CD8-positive, alpha-beta memory T cell (primary cell): ENCODE data around the gene MRPL37. TPM values are rescaled to one million over a fixed set of nuclear protein-coding genes. Genes with fewer than 3 reads are reported as not detected.
A peak's percentile ranks its signal among the peaks of the same experiment; 100 is the strongest.
"Not testable (repeated sequence)": the region's sequence is repeated elsewhere in the genome, so short reads cannot be mapped to it uniquely, and the experiment has no call there.

Experiments used
- CTCF ChIA-PET: fragments of 350-600 bp; sonication (Branson Sonifier 250); formaldehyde crosslinking; loops from one replicate; lab custom pipeline; 2021; ENCODE audit warnings: antibody characterized with exemption; lab: Charles Lee
- POLR2A ChIA-PET: fragments of 350-600 bp; sonication (Branson Sonifier 250); formaldehyde crosslinking; loops from one replicate; lab custom pipeline; 2021; ENCODE audit warnings: antibody characterized with exemption; lab: Charles Lee
- DNase-seq, 5 donors: peaks; one replicate each; pipeline versions ENCODE4 v3.0.0 to v3.0.0-alpha.2; 2020 to 2022; ENCODE audit warnings: mixed read lengths in 1 of 5
- H3K27ac ChIP-seq: one replicate; pipeline ENCODE4 v1.7.0; 2013; ENCODE audit warnings: low read depth, mild to moderate bottlenecking, low read length, moderate library complexity
- H3K27me3 ChIP-seq: 2 replicates; pipeline ENCODE4 v1.7.0; 2013; ENCODE audit warnings: low read length, mild to moderate bottlenecking; ENCODE audit not compliant: insufficient read depth, poor library complexity, severe bottlenecking
- H3K36me3 ChIP-seq: 2 replicates; pipeline ENCODE4 v1.7.0; 2013; ENCODE audit warnings: mild to moderate bottlenecking, low read length, moderate library complexity; ENCODE audit not compliant: insufficient read depth
- H3K4me1 ChIP-seq: 2 replicates; pipeline ENCODE4 v1.7.0; 2013; ENCODE audit warnings: mild to moderate bottlenecking, low read length, moderate library complexity; ENCODE audit not compliant: insufficient read depth
- H3K4me3 ChIP-seq: 2 replicates; pipeline ENCODE4 v1.7.0; 2013; ENCODE audit warnings: mild to moderate bottlenecking, low read length
- H3K9me3 ChIP-seq: 2 replicates; pipeline ENCODE4 v1.7.0; 2013; ENCODE audit warnings: mild to moderate bottlenecking, low read length
- H3K27ac Mint-ChIP-seq, 8 donors: one replicate each; pipeline ENCODE4 v1.8.0; 2020 to 2021; ENCODE audit warnings: mixed read lengths in 8 of 8, mild to moderate bottlenecking in 6 of 8, inconsistent platforms in 3 of 8, moderate library complexity in 3 of 8
- H3K27me3 Mint-ChIP-seq, 2 donors: one replicate each; pipeline ENCODE4 v1.8.0; 2020 to 2021; ENCODE audit warnings: mixed read lengths in 2 of 2, mild to moderate bottlenecking in 1 of 2, moderate library complexity in 1 of 2
- H3K36me3 Mint-ChIP-seq, 3 donors: one replicate each; pipeline ENCODE4 v1.8.0; 2020 to 2021; ENCODE audit warnings: mixed read lengths in 3 of 3, inconsistent platforms in 1 of 3, mild to moderate bottlenecking in 1 of 3
- H3K4me1 Mint-ChIP-seq, 3 donors: one replicate each; pipeline ENCODE4 v1.8.0; 2020 to 2021; ENCODE audit warnings: mixed read lengths in 3 of 3, inconsistent platforms in 1 of 3, mild to moderate bottlenecking in 1 of 3
- H3K4me3 Mint-ChIP-seq, 7 donors: one replicate each; pipeline ENCODE4 v1.8.0; 2020 to 2021; ENCODE audit warnings: mixed read lengths in 7 of 7, mild to moderate bottlenecking in 6 of 7, moderate library complexity in 4 of 7, inconsistent platforms in 2 of 7
- H3K9me3 Mint-ChIP-seq, 5 donors: one replicate each; pipeline ENCODE4 v1.8.0; 2020 to 2022; ENCODE audit warnings: mixed read lengths in 5 of 5, mild to moderate bottlenecking in 3 of 5, moderate library complexity in 2 of 5, inconsistent platforms in 1 of 5
- polyA plus RNA-seq: library from polyadenylated mRNA; unstranded; fragments of 300-500 nt; fragmentation: Illumina TruSeq; gene quantifications from one replicate; pipeline ENCODE4 v1.2.3, GENCODE V29; 2021
- total RNA-seq, 2 experiments: library from RNA; stranded (reverse); gene quantifications; one replicate each; pipeline ENCODE4 v1.2.3, GENCODE V29; 2021

Gene MRPL37
- total and polyA plus RNA-seq, 3 experiments from 2014 or later, result 58.8 to 229 (median 226) TPM

GRCh38 chr1:54158071-54158470 lies 41.9 kb upstream of the MRPL37 start:
- no peaks in the 10 kb centered on the region for H3K36me3 ChIP-seq
- H3K27ac ChIP-seq, result no peak overlapping the region
- ChIA-PET CTCF (no interaction called here), POLR2A (no interaction called here)
- H3K9me3 Mint-ChIP-seq, result no peaks in the 10 kb centered on the region
- no peak overlapping the region for H3K4me3 ChIP-seq
- no peaks in the 10 kb centered on the region for H3K4me1 ChIP-seq
- H3K27ac Mint-ChIP-seq, result no peak overlapping the region
- peaks cover 0 to 5% of the 10 kb centered on the region in 2 donors for H3K27me3 Mint-ChIP-seq
- H3K4me3 Mint-ChIP-seq, result no peak overlapping the region
- DNase-seq, result peak in 1 of 5 donors; percentile 2
- no peaks in the 10 kb centered on the region for H3K9me3 ChIP-seq
- H3K36me3 Mint-ChIP-seq, result no peaks in the 10 kb centered on the region
- H3K27me3 ChIP-seq, result no peaks in the 10 kb centered on the region
- no peaks in the 10 kb centered on the region for H3K4me1 Mint-ChIP-seq

- Mint-ChIP-seq H3K27ac (no peak overlapping the region), H3K27me3 (peaks cover 0 to 4% of the 10 kb centered on the region in 2 donors), H3K4me3 (no peak overlapping the region), H3K36me3 (no peaks in the 10 kb centered on the region), H3K9me3 (no peaks in the 10 kb centered on the region), H3K4me1 (no peaks in the 10 kb centered on the region)
- Histone ChIP-seq H3K4me3 (no peak overlapping the region), H3K27ac (no peak overlapping the region), H3K4me1 (no peaks in the 10 kb centered on the region), H3K9me3 (no peaks in the 10 kb centered on the region), H3K36me3 (no peaks in the 10 kb centered on the region), H3K27me3 (no peaks in the 10 kb centered on the region)
- ChIA-PET POLR2A (no interaction called here), CTCF (no interaction called here)
- peak in 1 of 5 donors; percentile 1 for DNase-seq
Measured at GRCh38 chr1:54159733-54160316, 40.1 kb upstream of the MRPL37 start.

GRCh38 chr1:54160351-54160750 lies 39.6 kb upstream of the MRPL37 start:
- no peaks in the 10 kb centered on the region for H3K36me3 Mint-ChIP-seq
- H3K27me3 ChIP-seq, result no peaks in the 10 kb centered on the region
- H3K36me3 ChIP-seq, result no peaks in the 10 kb centered on the region
- H3K4me1 ChIP-seq, result no peaks in the 10 kb centered on the region
- ChIA-PET CTCF (no interaction called here), POLR2A (no interaction called here)
- no peaks in the 10 kb centered on the region for H3K4me1 Mint-ChIP-seq
- H3K27me3 Mint-ChIP-seq, result peaks cover 0 to 4% of the 10 kb centered on the region in 2 donors
- peak in 1 of 5 donors; percentile 5 for DNase-seq
- H3K9me3 Mint-ChIP-seq, result no peaks in the 10 kb centered on the region
- H3K9me3 ChIP-seq, result no peaks in the 10 kb centered on the region
- no peak overlapping the region for H3K4me3 Mint-ChIP-seq
- H3K4me3 ChIP-seq, result no peak overlapping the region
- no peak overlapping the region for H3K27ac Mint-ChIP-seq
- H3K27ac ChIP-seq, result no peak overlapping the region

GRCh38 chr1:54161495-54162168 lies 38.3 kb upstream of the MRPL37 start:
- no peaks in the 10 kb centered on the region for H3K4me1 Mint-ChIP-seq
- H3K27ac ChIP-seq, result no peak overlapping the region
- CTCF ChIA-PET, result no interaction called here

GRCh38 chr1:54163051-54163450 lies 36.9 kb upstream of the MRPL37 start:
- Histone ChIP-seq H3K4me1 (no peaks in the 10 kb centered on the region), H3K27me3 (no peaks in the 10 kb centered on the region), H3K27ac (no peak overlapping the region), H3K9me3 (no peaks in the 10 kb centered on the region), H3K4me3 (no peak overlapping the region), H3K36me3 (no peaks in the 10 kb centered on the region)
- Mint-ChIP-seq H3K9me3 (no peaks in the 10 kb centered on the region), H3K4me1 (no peaks in the 10 kb centered on the region), H3K27me3 (no peaks in the 10 kb centered on the region), H3K4me3 (no peak overlapping the region), H3K27ac (peak overlapping the region in 1 of 8 donors; percentile 9), H3K36me3 (no peaks in the 10 kb centered on the region)
- ChIA-PET CTCF (no interaction called here), POLR2A (no interaction called here)
- DNase-seq, result peak in 1 of 5 donors; percentile 0

More at GRCh38 chr1:54161495-54162168, 38.3 kb upstream of the MRPL37 start:
- no peaks in the 10 kb centered on the region for H3K36me3 ChIP-seq
- no peaks in the 10 kb centered on the region for H3K9me3 Mint-ChIP-seq
- H3K36me3 Mint-ChIP-seq, result no peaks in the 10 kb centered on the region
- POLR2A ChIA-PET, result no interaction called here
- H3K27ac Mint-ChIP-seq, result no peak overlapping the region
- H3K4me1 ChIP-seq, result no peaks in the 10 kb centered on the region
- peak in 1 of 5 donors; percentile 4 for DNase-seq
- no peaks in the 10 kb centered on the region for H3K9me3 ChIP-seq
- no peaks in the 10 kb centered on the region for H3K27me3 ChIP-seq
- no peak overlapping the region for H3K4me3 Mint-ChIP-seq
- no peaks in the 10 kb centered on the region for H3K27me3 Mint-ChIP-seq
- H3K4me3 ChIP-seq, result no peak overlapping the region

GRCh38 chr1:54163573-54163972 lies 36.4 kb upstream of the MRPL37 start:
- POLR2A ChIA-PET, result no interaction called here
- Histone ChIP-seq H3K27me3 (no peaks in the 10 kb centered on the region), H3K4me3 (no peak overlapping the region), H3K36me3 (no peaks in the 10 kb centered on the region), H3K27ac (no peak overlapping the region), H3K4me1 (no peaks in the 10 kb centered on the region), H3K9me3 (no peaks in the 10 kb centered on the region)
- Mint-ChIP-seq H3K27me3 (no peaks in the 10 kb centered on the region), H3K27ac (no peak overlapping the region), H3K36me3 (no peaks in the 10 kb centered on the region), H3K4me1 (no peaks in the 10 kb centered on the region), H3K9me3 (no peaks in the 10 kb centered on the region), H3K4me3 (no peak overlapping the region)
- DNase-seq, result no peak
- CTCF ChIA-PET, result no interaction called here

- Histone ChIP-seq H3K36me3 (no peaks in the 10 kb centered on the region), H3K27ac (no peak overlapping the region), H3K27me3 (no peaks in the 10 kb centered on the region), H3K4me1 (no peaks in the 10 kb centered on the region), H3K9me3 (no peaks in the 10 kb centered on the region), H3K4me3 (no peak overlapping the region)
- POLR2A ChIA-PET, result no interaction called here
- Mint-ChIP-seq H3K9me3 (no peaks in the 10 kb centered on the region), H3K4me3 (no peak overlapping the region), H3K27ac (no peak overlapping the region), H3K4me1 (no peaks in the 10 kb centered on the region), H3K27me3 (no peaks in the 10 kb centered on the region), H3K36me3 (no peaks in the 10 kb centered on the region)
- CTCF ChIA-PET, result no interaction called here
- peak in 1 of 5 donors; percentile 17 for DNase-seq
Measured at GRCh38 chr1:54165146-54165545, 34.8 kb upstream of the MRPL37 start.

- H3K9me3 ChIP-seq, H3K36me3 ChIP-seq, H3K36me3 Mint-ChIP-seq, H3K27me3 ChIP-seq, CTCF ChIA-PET, H3K4me1 ChIP-seq, H3K4me1 Mint-ChIP-seq, H3K4me3 ChIP-seq, H3K4me3 Mint-ChIP-seq, H3K27ac Mint-ChIP-seq, H3K27ac ChIP-seq, POLR2A ChIA-PET, H3K27me3 Mint-ChIP-seq, H3K9me3 Mint-ChIP-seq: not testable (repeated sequence)
- peak in 1 of 5 donors; percentile 6 for DNase-seq
Measured at GRCh38 chr1:54166357-54166756, 33.6 kb upstream of the MRPL37 start.
